ENCODE results near the gene PCGF1.

PCGF1 gene

DNA sequence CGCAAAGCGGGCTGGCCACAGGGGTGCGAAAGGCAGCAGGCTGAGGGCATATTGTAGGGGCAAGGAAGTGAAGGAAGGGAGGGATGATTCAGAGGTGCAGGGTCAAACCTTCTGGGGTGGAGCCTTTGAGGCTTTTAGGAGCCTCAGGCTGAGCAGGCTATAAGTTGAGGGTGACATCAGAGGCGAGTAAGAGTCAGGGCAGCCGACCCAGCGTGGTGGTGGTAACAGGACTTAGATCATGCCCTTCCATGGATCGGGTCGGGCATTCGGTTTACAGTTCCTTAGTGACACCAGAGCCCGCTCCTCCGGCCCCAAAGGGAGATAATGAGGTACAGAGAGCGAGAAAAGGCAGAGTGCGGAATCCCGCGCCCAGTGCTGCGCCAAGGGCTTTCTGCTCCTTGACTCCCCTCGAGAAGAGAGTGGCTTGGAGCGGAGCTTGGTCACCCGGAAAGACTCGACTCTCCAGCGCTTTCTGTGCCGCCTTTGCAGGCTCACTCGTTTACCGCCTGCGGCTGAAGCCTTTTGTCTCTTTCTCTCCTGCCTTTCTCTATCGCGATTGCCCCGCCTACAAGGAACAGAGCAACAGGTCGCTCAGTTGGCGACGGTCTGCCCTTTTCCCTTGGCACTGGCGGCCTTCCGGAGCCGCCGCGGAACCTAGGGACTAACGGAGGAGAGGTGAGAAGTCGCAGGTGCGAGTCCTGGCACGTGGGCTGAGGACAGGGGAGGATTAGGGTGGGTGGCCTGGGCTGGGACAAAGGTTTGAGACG lies 8.8 kb downstream of the PCGF1 start:
- Histone ChIP-seq H3K36me3 (ENCODE audit: insufficient read depth, low read length) (peaks cover 3% of the 10 kb centered on the region), H3K4me2 (ENCODE audit: low read length) (peak overlapping the region; percentile 60), H3K4me3 (ENCODE audit: low read depth, low read length, poor library complexity, severe bottlenecking) (peak overlapping the region; percentile 45), H4K20me1 (ENCODE audit: insufficient read depth, low read length) (no peaks in the 10 kb centered on the region), H3K9me3 (ENCODE audit: low read length) (no peaks in the 10 kb centered on the region), H3F3A (ENCODE audit: insufficient read depth, low read length) (no peaks in the 10 kb centered on the region), H3K9me2 (ENCODE audit: low read depth, low read length) (no peaks in the 10 kb centered on the region), H3K4me1 (ENCODE audit: insufficient read depth, low read length, severe bottlenecking) (peaks cover 15% of the 10 kb centered on the region), H3K27me3 (ENCODE audit: insufficient read depth, low read length) (peaks cover 25% of the 10 kb centered on the region; the same call in 1 of the 2 replicates), H2AFZ (ENCODE audit: low read length) (no peak overlapping the region), H3K9ac (ENCODE audit: low read length) (no peak overlapping the region), H3K27ac (ENCODE audit: low read depth, low read length, poor library complexity, severe bottlenecking) (no peak overlapping the region), H3K79me2 (ENCODE audit: insufficient read depth, low read length) (no peaks in the 10 kb centered on the region)
- TF ChIP-seq EZH2 (IDR thresholded peaks at IDR 0.05; ENCODE audit: borderline replicate concordance, low read length) (no peak), CTCF (IDR thresholded peaks at IDR 0.05; ENCODE audit: low read length) (no peak)

- H3K9me2 ChIP-seq (ENCODE audit: low read depth, low read length): no peaks in the 10 kb centered on the region
- H3K4me3 ChIP-seq (ENCODE audit: low read depth, low read length, poor library complexity, severe bottlenecking): peak overlapping the region; percentile 45
- H4K20me1 ChIP-seq (ENCODE audit: insufficient read depth, low read length): no peaks in the 10 kb centered on the region
- H2AFZ ChIP-seq (ENCODE audit: low read length): no peak overlapping the region
- peaks cover 11% of the 10 kb centered on the region for H3K36me3 ChIP-seq (ENCODE audit: insufficient read depth, low read length)
- TF ChIP-seq EZH2 (IDR thresholded peaks at IDR 0.05; ENCODE audit: borderline replicate concordance, low read length) (no peak), CTCF (IDR thresholded peaks at IDR 0.05; ENCODE audit: low read length) (no peak)
- H3K4me2 ChIP-seq (ENCODE audit: low read length): peak overlapping the region; percentile 60
- no peaks in the 10 kb centered on the region for H3K9me3 ChIP-seq (ENCODE audit: low read length)
- H3K4me1 ChIP-seq (ENCODE audit: insufficient read depth, low read length, severe bottlenecking): peaks cover 7% of the 10 kb centered on the region
- H3F3A ChIP-seq (ENCODE audit: insufficient read depth, low read length): no peaks in the 10 kb centered on the region
- no peak overlapping the region for H3K27ac ChIP-seq (ENCODE audit: low read depth, low read length, poor library complexity, severe bottlenecking)
- H3K9ac ChIP-seq (ENCODE audit: low read length): no peak overlapping the region; the same call in 1 of the 2 replicates
- peaks cover 22% of the 10 kb centered on the region; the same call in 1 of the 2 replicates for H3K27me3 ChIP-seq (ENCODE audit: insufficient read depth, low read length)
- H3K79me2 ChIP-seq (ENCODE audit: insufficient read depth, low read length): no peaks in the 10 kb centered on the region
Observed at GRCh38 chr2:74497777-74498499, 9.6 kb downstream of the PCGF1 start.

DNA sequence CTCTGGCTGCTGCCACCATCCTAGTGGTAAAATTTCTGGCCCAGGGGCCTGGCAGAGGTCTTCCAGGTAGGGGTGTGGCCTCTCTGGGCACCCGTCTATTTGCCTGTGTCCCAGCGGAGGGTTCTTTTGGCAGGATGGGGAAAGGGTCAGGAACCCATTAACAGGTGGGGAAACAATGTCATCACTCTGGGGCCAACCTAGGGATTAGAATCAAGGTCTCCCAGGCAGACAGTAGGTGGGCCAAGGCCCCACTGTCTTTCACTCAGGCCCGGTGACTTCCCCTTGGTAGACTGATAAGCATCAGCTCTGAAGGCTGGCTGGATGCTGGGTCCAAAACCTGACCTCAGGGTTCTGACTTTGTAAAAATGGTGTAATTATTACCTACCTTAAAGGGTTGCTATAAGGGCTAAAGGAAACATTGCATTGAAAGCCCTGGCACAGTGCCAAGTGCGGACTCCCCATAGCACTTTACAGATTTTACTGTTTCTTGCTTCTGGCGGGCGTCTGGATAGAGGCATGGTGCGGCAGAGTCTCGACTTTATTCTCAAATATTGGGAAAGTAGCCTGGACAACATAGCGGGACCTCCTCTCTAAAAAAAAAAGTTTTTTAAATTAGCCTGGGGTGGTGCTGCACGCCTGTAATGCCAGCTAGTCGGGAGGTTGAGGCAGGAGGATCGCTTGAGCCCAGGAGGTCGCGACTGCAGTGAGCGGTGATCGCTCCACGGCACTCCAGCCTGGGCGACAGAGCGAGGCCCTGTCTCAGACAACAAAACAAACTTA lies 10.3 kb downstream of the PCGF1 start:
- Histone ChIP-seq H3K4me2 (ENCODE audit: low read length) (no peak overlapping the region; the same call in 1 of the 2 replicates), H3K79me2 (ENCODE audit: insufficient read depth, low read length) (no peaks in the 10 kb centered on the region), H2AFZ (ENCODE audit: low read length) (no peak overlapping the region), H3K27me3 (ENCODE audit: insufficient read depth, low read length) (peaks cover 17% of the 10 kb centered on the region; the same call in 1 of the 2 replicates), H3F3A (ENCODE audit: insufficient read depth, low read length) (no peaks in the 10 kb centered on the region), H3K4me3 (ENCODE audit: low read depth, low read length, poor library complexity, severe bottlenecking) (no peak overlapping the region), H3K4me1 (ENCODE audit: insufficient read depth, low read length, severe bottlenecking) (no peaks in the 10 kb centered on the region), H3K27ac (ENCODE audit: low read depth, low read length, poor library complexity, severe bottlenecking) (no peak overlapping the region), H4K20me1 (ENCODE audit: insufficient read depth, low read length) (no peaks in the 10 kb centered on the region), H3K9me2 (ENCODE audit: low read depth, low read length) (no peaks in the 10 kb centered on the region), H3K36me3 (ENCODE audit: insufficient read depth, low read length) (peaks cover 18% of the 10 kb centered on the region), H3K9me3 (ENCODE audit: low read length) (no peaks in the 10 kb centered on the region), H3K9ac (ENCODE audit: low read length) (no peak overlapping the region)
- TF ChIP-seq EZH2 (IDR thresholded peaks at IDR 0.05; ENCODE audit: borderline replicate concordance, low read length) (no peak), CTCF (IDR thresholded peaks at IDR 0.05; ENCODE audit: low read length) (no peak)
